HL-60 (cell line): Measurements from ENCODE around the gene IBA57.

ENCODE experiments used
- DNase-seq, 2 experiments: peaks; one replicate each; pipeline ENCODE4 v3.0.0-alpha.2; 2010 to 2020; ENCODE audit warnings: low read depth in 1 of 2, low spot score in 1 of 2
- H3K27ac ChIP-seq: fragments of 250-450 bp; sonication (Bioruptor Pico); replicated peaks from 2 replicates; pipeline ENCODE4 v1.5.1; 2020; ENCODE audit warnings: mild to moderate bottlenecking, moderate library complexity
- H3K27me3 ChIP-seq: fragments of 250-450 bp; sonication (Bioruptor Pico); 2 replicates; pipeline ENCODE4 v1.5.1; 2021; ENCODE audit warnings: mild to moderate bottlenecking, moderate library complexity; ENCODE audit not compliant: insufficient read depth, poor library complexity, severe bottlenecking
- H3K4me3 ChIP-seq: replicated peaks from 2 replicates; pipeline ENCODE4 v1.5.1; 2011; ENCODE audit warnings: mild to moderate bottlenecking, control low read depth, low read length; ENCODE audit not compliant: insufficient read depth
- GABPA ChIP-seq: IDR thresholded peaks from 2 replicates; pipeline ENCODE4 v1.6.1; 2012; ENCODE audit warnings: low read depth
- POLR2AphosphoS5 ChIP-seq: IDR thresholded peaks from 2 replicates; pipeline ENCODE4 v1.6.1; 2012; ENCODE audit warnings: low read depth
- SPI1 ChIP-seq: IDR thresholded peaks from 2 replicates; pipeline ENCODE4 v1.6.1; 2012; ENCODE audit warnings: low read depth, mild to moderate bottlenecking, borderline replicate concordance
- TF ChIP-seq, protein P1 (sequence below): IDR thresholded peaks from 2 replicates; pipeline ENCODE4 v1.6.1; 2012; ENCODE audit warnings: low read depth; ENCODE audit not compliant: insufficient replicate concordance
- TF ChIP-seq, protein P2 (sequence below): IDR thresholded peaks from one replicate; pipeline ENCODE4 v1.5.1; 2011; ENCODE audit warnings: low read length, control low read depth, inconsistent platforms; ENCODE audit not compliant: insufficient read depth

IBA57 gene

DNA sequence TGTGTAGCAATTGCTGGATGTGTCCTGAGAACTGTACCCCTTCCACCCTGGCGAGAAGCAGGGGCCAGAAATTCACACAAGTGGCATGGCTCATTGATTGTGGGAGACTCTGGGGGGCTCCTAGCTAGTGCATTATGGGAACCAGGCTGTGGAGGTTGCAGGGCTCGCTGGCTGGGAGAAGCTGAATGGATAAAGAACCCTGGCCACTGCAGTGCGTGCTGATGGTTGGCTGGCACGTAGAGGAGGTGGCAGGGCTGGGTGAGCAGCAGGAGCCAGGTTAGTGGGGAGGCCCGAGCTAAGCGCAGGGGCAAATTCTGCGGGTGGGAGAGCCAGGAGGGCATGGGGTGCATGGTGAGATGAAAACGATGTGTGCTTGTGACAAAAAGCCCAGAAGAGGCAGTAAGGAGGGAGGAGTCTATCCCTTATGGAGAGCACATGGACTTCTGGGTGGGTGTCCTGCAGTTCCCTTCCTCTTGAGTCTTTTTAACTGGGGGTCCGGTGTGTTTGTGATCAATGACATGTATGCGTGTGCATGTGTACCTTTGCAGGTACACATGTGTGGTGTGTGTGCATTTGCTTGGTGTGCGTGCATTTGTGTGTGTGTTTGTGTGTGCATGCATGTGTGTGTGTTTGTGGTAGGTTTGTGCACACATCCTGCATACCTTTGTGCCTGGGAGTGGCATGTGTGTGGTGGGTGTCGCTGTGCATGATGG is 22.0 kb upstream of the IBA57 start:
- H3K27ac ChIP-seq, result no peak overlapping the region
- TF ChIP-seq SPI1 (no peak), GABPA (no peak), POLR2AphosphoS5 (no peak)
- TF ChIP-seq, protein P1, sequence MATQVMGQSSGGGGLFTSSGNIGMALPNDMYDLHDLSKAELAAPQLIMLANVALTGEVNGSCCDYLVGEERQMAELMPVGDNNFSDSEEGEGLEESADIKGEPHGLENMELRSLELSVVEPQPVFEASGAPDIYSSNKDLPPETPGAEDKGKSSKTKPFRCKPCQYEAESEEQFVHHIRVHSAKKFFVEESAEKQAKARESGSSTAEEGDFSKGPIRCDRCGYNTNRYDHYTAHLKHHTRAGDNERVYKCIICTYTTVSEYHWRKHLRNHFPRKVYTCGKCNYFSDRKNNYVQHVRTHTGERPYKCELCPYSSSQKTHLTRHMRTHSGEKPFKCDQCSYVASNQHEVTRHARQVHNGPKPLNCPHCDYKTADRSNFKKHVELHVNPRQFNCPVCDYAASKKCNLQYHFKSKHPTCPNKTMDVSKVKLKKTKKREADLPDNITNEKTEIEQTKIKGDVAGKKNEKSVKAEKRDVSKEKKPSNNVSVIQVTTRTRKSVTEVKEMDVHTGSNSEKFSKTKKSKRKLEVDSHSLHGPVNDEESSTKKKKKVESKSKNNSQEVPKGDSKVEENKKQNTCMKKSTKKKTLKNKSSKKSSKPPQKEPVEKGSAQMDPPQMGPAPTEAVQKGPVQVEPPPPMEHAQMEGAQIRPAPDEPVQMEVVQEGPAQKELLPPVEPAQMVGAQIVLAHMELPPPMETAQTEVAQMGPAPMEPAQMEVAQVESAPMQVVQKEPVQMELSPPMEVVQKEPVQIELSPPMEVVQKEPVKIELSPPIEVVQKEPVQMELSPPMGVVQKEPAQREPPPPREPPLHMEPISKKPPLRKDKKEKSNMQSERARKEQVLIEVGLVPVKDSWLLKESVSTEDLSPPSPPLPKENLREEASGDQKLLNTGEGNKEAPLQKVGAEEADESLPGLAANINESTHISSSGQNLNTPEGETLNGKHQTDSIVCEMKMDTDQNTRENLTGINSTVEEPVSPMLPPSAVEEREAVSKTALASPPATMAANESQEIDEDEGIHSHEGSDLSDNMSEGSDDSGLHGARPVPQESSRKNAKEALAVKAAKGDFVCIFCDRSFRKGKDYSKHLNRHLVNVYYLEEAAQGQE, result no peak
- TF ChIP-seq, protein P2, sequence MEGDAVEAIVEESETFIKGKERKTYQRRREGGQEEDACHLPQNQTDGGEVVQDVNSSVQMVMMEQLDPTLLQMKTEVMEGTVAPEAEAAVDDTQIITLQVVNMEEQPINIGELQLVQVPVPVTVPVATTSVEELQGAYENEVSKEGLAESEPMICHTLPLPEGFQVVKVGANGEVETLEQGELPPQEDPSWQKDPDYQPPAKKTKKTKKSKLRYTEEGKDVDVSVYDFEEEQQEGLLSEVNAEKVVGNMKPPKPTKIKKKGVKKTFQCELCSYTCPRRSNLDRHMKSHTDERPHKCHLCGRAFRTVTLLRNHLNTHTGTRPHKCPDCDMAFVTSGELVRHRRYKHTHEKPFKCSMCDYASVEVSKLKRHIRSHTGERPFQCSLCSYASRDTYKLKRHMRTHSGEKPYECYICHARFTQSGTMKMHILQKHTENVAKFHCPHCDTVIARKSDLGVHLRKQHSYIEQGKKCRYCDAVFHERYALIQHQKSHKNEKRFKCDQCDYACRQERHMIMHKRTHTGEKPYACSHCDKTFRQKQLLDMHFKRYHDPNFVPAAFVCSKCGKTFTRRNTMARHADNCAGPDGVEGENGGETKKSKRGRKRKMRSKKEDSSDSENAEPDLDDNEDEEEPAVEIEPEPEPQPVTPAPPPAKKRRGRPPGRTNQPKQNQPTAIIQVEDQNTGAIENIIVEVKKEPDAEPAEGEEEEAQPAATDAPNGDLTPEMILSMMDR, result no peak

DNA sequence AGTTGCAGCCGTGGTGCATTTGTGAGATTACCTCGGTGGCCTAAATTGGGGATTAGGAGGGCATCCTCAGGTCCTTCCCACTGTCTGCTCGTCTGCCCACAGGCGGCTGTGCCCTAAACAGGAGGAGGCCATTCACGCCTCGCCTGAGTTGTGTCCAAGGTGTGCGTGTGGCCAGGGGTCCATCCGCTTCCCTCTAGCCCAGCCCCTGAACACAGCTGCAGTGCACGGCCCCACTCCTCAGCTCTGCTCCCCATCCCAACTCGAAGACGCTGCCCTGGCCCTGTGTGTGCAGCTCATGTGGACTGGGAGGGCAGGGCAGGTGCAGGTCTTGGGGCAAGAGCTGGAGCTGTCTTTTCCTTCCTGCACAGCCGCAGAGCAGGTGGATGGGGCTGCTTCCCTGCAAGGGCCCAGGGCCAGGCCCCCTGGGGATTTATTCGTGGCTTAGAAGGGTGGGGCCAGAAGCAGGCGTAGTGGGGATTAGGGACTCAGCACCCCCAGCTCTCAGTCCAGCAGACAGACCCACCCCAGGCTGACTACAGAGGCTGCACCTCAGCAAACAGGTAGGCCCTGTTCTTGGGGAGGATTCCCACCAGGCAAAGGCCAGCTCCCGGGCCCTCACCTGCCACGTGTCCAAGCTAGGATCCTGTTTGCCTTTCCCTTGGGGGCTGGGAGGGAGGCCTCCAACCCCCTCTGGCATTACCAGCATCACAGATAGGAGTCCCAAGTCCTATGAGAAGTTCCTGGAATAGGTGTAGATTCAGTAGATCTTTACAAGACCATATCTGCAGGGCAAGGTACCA is 21.2 kb upstream of the IBA57 start:
- Histone ChIP-seq H3K4me3 (no peak overlapping the region), H3K27me3 (no peaks in the 10 kb centered on the region), H3K27ac (no peak overlapping the region)
- no peak for DNase-seq
- TF ChIP-seq, protein P1, result no peak
- TF ChIP-seq POLR2AphosphoS5, result no peak
- no peak for TF ChIP-seq SPI1
- TF ChIP-seq GABPA, result no peak
- TF ChIP-seq, protein P2, result no peak

More for the DNA sequence above, 22.0 kb upstream of the IBA57 start:
- DNase-seq, result no peak
- no peak overlapping the region for H3K4me3 ChIP-seq
- H3K27me3 ChIP-seq, result no peaks in the 10 kb centered on the region

DNA sequence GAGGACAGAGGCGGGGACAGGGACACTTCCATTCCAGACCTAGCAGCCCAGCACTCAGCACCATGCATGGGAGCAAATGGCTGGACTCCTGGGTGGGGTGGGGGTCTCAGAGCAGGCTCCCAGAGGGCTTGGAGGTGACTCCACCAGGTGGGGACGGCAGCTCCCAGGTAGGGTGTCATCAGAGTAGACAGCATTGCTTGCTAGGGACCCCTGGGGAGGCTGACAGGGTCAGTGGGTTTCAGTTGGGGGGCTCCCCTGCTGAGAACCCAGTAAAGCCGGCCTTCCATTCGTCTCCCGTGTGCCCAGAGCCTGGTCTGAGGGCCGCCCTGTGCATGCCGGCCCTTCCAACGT is 20.6 kb upstream of the IBA57 start:
- DNase-seq, result no peak
- H3K27ac ChIP-seq, result no peak overlapping the region
- no peaks in the 10 kb centered on the region for H3K27me3 ChIP-seq
- TF ChIP-seq, protein P2, result no peak
- TF ChIP-seq GABPA (no peak), SPI1 (no peak), POLR2AphosphoS5 (no peak)
- TF ChIP-seq, protein P1, result no peak
- no peak overlapping the region for H3K4me3 ChIP-seq
